Skeletal muscle satellite cell (primary cell): ENCODE data around the gene OR5AC2.

Experiments
- H3K27me3 ChIP-seq: 2 replicates; pipeline ENCODE4 v1.7.0; 2013; ENCODE audit warnings: low read length; ENCODE audit not compliant: control insufficient read depth, insufficient read depth
- H3K36me3 ChIP-seq: 2 replicates; pipeline ENCODE4 v1.7.0; 2013; ENCODE audit warnings: mild to moderate bottlenecking, control low read depth, low read length; ENCODE audit not compliant: insufficient read depth
- H3K4me1 ChIP-seq: 2 replicates; pipeline ENCODE4 v1.7.0; 2013; ENCODE audit warnings: low read length; ENCODE audit not compliant: control insufficient read depth, insufficient read depth
- H3K4me2 ChIP-seq: 2 replicates; pipeline ENCODE4 v1.7.0; 2013; ENCODE audit warnings: mild to moderate bottlenecking, low read length
- H3K4me3 ChIP-seq: 2 replicates; pipeline ENCODE4 v1.7.0; 2013; ENCODE audit warnings: low read length
- H3K9ac ChIP-seq: 2 replicates; pipeline ENCODE4 v1.7.0; 2013; ENCODE audit warnings: mild to moderate bottlenecking, low read depth, low read length, moderate library complexity
- H3K9me3 ChIP-seq: replicated peaks from 2 replicates; pipeline ENCODE4 v1.7.0; 2013; ENCODE audit warnings: mild to moderate bottlenecking, control low read depth, low read length

The OR5AC2 gene

GRCh38 chr3:98073486-98073885, 13.5 kb upstream of the OR5AC2 start:
- Histone ChIP-seq H3K36me3 (no peaks in the 10 kb centered on the region), H3K4me1 (no peaks in the 10 kb centered on the region), H3K9ac (no peak overlapping the region)

GRCh38 chr3:98095882-98096281, 8.9 kb downstream of the OR5AC2 start:
- Histone ChIP-seq H3K4me3 (no peak overlapping the region), H3K9ac (no peak overlapping the region), H3K9me3 (no peaks in the 10 kb centered on the region), H3K27me3 (no peaks in the 10 kb centered on the region), H3K4me2 (no peak overlapping the region), H3K4me1 (no peaks in the 10 kb centered on the region), H3K36me3 (no peaks in the 10 kb centered on the region)

More at GRCh38 chr3:98073486-98073885, 13.5 kb upstream of the OR5AC2 start:
- H3K4me2 ChIP-seq = no peak overlapping the region
- no peak overlapping the region for H3K4me3 ChIP-seq
- no peaks in the 10 kb centered on the region for H3K9me3 ChIP-seq
- peaks cover 8% of the 10 kb centered on the region for H3K27me3 ChIP-seq

- H3K36me3 ChIP-seq = no peaks in the 10 kb centered on the region
- H3K4me2 ChIP-seq = no peak overlapping the region
- no peak overlapping the region for H3K4me3 ChIP-seq
- H3K4me1 ChIP-seq = no peaks in the 10 kb centered on the region
- no peaks in the 10 kb centered on the region for H3K27me3 ChIP-seq
- H3K9me3 ChIP-seq = no peaks in the 10 kb centered on the region
- H3K9ac ChIP-seq = no peak overlapping the region
Measured at GRCh38 chr3:98099848-98100247, 12.9 kb downstream of the OR5AC2 start.

DNA sequence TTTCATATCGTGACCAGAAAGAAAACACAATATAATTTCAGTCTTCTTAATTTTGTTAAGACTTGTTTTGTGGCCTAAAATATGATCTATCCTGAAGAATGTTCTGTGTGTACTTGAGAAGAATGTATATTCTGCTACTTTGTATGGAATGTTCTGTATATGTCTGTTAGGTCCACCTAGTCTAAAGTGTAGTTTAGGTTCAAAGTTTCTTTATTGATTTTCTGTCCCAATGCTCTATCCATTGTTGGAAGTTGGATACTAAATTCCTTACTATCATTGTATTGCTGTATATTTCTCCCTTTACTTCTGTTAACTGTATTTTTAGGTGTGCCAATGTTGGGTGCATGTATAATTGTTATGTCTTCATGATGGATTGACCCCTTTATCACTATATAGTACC, 21.2 kb downstream of the OR5AC2 start:
- Histone ChIP-seq H3K36me3 (no peaks in the 10 kb centered on the region), H3K9ac (no peak overlapping the region), H3K4me3 (no peak overlapping the region), H3K4me1 (no peaks in the 10 kb centered on the region), H3K4me2 (no peak overlapping the region), H3K27me3 (no peaks in the 10 kb centered on the region), H3K9me3 (no peaks in the 10 kb centered on the region)

DNA sequence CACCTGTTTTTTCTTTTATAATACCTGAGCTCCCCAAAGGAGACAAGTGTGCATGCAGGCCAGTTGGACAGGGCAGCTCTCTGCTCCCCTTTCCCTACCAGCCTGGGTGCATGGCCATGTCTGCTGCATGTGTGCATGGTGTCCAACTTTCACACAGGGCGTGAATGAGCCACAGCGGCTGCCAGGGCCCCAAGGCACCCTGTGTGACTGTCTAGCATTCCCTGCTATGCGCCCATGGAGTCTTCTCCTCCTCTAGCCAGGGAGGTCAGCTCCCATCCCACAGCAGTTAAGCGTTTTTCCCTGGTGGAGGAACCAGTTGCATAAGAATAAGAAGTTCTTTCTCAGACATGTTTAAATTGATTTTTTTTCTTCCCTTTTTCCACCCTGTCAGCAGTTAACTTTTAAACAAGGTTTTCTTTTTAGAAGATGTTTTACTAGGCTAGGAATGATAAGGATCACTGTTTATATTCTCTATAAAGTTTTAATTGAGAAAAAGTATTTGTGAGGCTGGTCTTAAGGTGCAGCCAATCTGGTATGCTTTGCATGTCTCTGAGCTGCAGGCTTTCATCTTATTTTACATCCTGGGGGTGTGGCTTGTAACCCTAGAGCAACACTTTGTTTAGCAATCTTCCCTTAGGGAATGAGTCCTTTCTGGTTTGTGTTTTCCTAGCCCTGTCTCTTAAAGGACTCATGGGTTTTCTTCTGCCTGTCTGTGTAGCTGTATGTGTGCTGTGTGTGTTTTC, 23.0 kb downstream of the OR5AC2 start:
- H3K9ac ChIP-seq = no peak overlapping the region
- H3K4me2 ChIP-seq = no peak overlapping the region
- no peaks in the 10 kb centered on the region for H3K9me3 ChIP-seq
- no peaks in the 10 kb centered on the region for H3K4me1 ChIP-seq
- H3K36me3 ChIP-seq = no peaks in the 10 kb centered on the region
- H3K27me3 ChIP-seq = no peaks in the 10 kb centered on the region
- no peak overlapping the region for H3K4me3 ChIP-seq

DNA sequence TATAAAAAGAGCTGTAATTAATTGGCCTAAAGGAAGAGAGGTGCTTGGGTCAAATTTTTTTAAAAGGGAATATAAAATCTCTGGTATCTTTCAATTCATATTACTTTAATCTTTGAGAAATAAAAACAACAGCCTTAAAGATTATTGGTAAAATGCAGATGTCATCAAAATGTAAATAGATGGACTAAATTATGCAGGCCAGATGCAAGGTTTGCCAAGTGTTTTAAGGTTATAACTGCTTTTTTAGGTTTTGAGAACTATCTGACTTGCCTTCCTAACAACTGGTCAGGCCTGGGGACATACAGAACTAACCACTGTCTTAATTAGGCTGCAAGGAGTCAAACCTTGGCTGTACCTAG, 23.6 kb downstream of the OR5AC2 start:
- Histone ChIP-seq H3K27me3 (no peaks in the 10 kb centered on the region), H3K9ac (no peak overlapping the region), H3K4me1 (no peaks in the 10 kb centered on the region), H3K9me3 (no peaks in the 10 kb centered on the region), H3K4me2 (no peak overlapping the region), H3K36me3 (no peaks in the 10 kb centered on the region), H3K4me3 (no peak overlapping the region)

DNA sequence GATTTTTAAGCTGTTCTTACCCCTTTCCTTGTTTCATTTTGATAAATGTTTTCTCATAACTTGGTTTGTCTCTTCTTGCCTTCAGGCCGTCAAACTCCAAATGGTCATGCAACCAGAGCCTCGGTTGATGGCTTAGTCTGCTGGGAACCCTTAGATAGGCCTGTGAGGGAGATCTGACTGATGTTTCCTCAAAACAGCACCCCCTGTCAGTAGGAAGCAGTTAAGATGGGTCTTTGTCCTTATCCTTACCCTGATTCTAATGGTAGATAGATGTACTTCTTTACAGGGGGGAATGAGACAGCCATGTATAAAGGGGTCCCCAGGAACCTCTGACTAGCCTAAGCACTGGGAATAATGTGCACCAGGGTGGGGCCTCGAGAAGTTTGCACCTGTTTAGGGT, 27.3 kb downstream of the OR5AC2 start:
- no peaks in the 10 kb centered on the region for H3K27me3 ChIP-seq
- no peak overlapping the region for H3K4me3 ChIP-seq
- no peaks in the 10 kb centered on the region for H3K4me1 ChIP-seq
- H3K36me3 ChIP-seq = no peaks in the 10 kb centered on the region
- H3K4me2 ChIP-seq = no peak overlapping the region
- no peaks in the 10 kb centered on the region for H3K9me3 ChIP-seq
- H3K9ac ChIP-seq = no peak overlapping the region

DNA sequence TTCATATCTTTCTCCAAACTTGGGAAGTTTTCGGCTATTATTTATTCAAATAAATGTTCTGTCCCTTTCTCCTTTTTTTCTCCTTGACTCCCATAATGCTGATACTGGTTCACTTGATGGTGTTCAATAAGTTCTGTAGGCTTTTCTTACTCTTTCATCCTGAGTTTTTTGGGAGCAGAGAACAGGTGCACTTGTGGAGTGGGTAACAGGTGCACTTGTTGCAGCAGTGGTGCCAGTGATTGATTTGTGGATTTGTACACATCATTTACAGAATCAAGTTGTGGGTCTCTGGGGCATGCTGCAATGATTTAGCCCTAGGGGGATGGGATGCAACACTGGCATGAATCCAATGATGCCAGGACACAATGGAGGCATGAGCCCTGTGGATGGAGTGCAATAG, 28.7 kb downstream of the OR5AC2 start:
- Histone ChIP-seq H3K27me3 (no peaks in the 10 kb centered on the region), H3K36me3 (no peaks in the 10 kb centered on the region), H3K9ac (no peak overlapping the region), H3K9me3 (no peaks in the 10 kb centered on the region), H3K4me3 (no peak overlapping the region), H3K4me1 (no peaks in the 10 kb centered on the region), H3K4me2 (no peak overlapping the region)

GRCh38 chr3:98130421-98130820, 43.4 kb downstream of the OR5AC2 start, which contains the start of gene OR5H1:
Gene OR5H1, plus strand, starts transcription at chr3:98130721. Its CDS starts 1,977 bp downstream, at chr3:98132698.
- no peak within 1 kb of the TSS for H3K9ac ChIP-seq
- no peak within 1 kb of the TSS for H3K4me3 ChIP-seq
- no peak within 1 kb of the TSS for H3K4me2 ChIP-seq
- H3K27me3 ChIP-seq = no peaks in the 10 kb centered on the region
- no peaks in the 10 kb centered on the region for H3K9me3 ChIP-seq
- no peaks in the 10 kb centered on the region for H3K36me3 ChIP-seq
- H3K4me1 ChIP-seq = no peaks in the 10 kb centered on the region

DNA sequence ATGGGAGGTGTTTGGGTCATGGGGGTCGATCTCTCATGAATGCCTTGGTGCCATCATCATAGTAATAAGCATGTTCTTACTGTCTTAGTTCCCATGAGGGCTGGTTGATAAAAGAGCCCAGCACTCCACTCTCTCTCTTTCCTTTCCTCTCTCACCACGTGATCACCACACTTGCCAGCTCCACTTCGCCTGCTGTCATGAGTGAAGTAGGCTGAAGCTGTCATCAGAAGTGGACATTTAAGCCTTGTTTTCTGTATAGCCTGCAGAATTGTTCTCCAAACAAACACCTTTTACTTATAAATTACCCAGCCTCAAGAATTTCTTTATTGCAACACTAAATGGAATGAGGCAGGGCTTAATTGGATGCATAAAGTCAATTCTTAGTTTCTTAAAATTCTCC, 49.7 kb downstream of the OR5AC2 start:
- Histone ChIP-seq H3K9me3 (no peaks in the 10 kb centered on the region), H3K36me3 (no peaks in the 10 kb centered on the region), H3K4me1 (no peaks in the 10 kb centered on the region), H3K4me3 (no peak overlapping the region), H3K9ac (no peak overlapping the region), H3K27me3 (no peaks in the 10 kb centered on the region), H3K4me2 (no peak overlapping the region)
